ENCODE measurements around the gene ZBTB34. TPM values are rescaled to one million over a fixed set of nuclear protein-coding genes. Genes with fewer than 3 reads are reported as not detected.

The ZBTB34 gene
- total RNA-seq, 2 donors from 2014 or later: 3.5 to 6.2 TPM

GRCh38 chr9:126872516-126872915 lies 12.1 kb downstream of the ZBTB34 start:
- Histone ChIP-seq H3K4me1 (peaks cover 0 to 13% of the 10 kb centered on the region in 2 donors), H3K36me3 (peaks cover 5% of the 10 kb centered on the region), H3K4me3 (no peak overlapping the region), H3K27me3 (no peaks in the 10 kb centered on the region), H3K27ac (no peak overlapping the region), H3K9me3 (no peaks in the 10 kb centered on the region)
- TF ChIP-seq CTCF (IDR thresholded peaks at IDR 0.05): no peak
- no peak for DNase-seq (ENCODE audit: low spot score)

- TF ChIP-seq CTCF (IDR thresholded peaks at IDR 0.05): no peak
- Histone ChIP-seq H3K4me1 (no peaks in the 10 kb centered on the region), H3K9me3 (no peaks in the 10 kb centered on the region)
These were observed 14.3 kb downstream of the ZBTB34 start for GRCh38 chr9:126874546-126875314.

GRCh38 chr9:126875756-126876510 lies 15.5 kb downstream of the ZBTB34 start:
- no peaks in the 10 kb centered on the region for H3K27me3 ChIP-seq
- H3K9me3 ChIP-seq: no peaks in the 10 kb centered on the region
- H3K27ac ChIP-seq: no peak overlapping the region
- H3K36me3 ChIP-seq: peaks cover 16% of the 10 kb centered on the region
- no peak for TF ChIP-seq CTCF (IDR thresholded peaks at IDR 0.05)
- H3K4me1 ChIP-seq: peaks cover 0 to 3% of the 10 kb centered on the region in 2 donors
- no peak overlapping the region for H3K4me3 ChIP-seq
- DNase-seq (ENCODE audit: low spot score): no peak

More at GRCh38 chr9:126874546-126875314, 14.3 kb downstream of the ZBTB34 start:
- Histone ChIP-seq H3K27ac (no peak overlapping the region), H3K4me3 (no peak overlapping the region), H3K36me3 (peaks cover 4% of the 10 kb centered on the region), H3K27me3 (no peaks in the 10 kb centered on the region)
- DNase-seq (ENCODE audit: low spot score): no peak

- H3K4me3 ChIP-seq: no peak overlapping the region
- no peak for DNase-seq (ENCODE audit: low spot score)
- peaks cover 17% of the 10 kb centered on the region for H3K36me3 ChIP-seq
- no peaks in the 10 kb centered on the region for H3K27me3 ChIP-seq
- no peak overlapping the region for H3K27ac ChIP-seq
- no peak for TF ChIP-seq CTCF (IDR thresholded peaks at IDR 0.05)
- no peaks in the 10 kb centered on the region for H3K9me3 ChIP-seq
- peaks cover 0 to 5% of the 10 kb centered on the region in 2 donors for H3K4me1 ChIP-seq
These were observed 16.1 kb downstream of the ZBTB34 start for GRCh38 chr9:126876531-126876930.

GRCh38 chr9:126877418-126877817 lies 17.0 kb downstream of the ZBTB34 start:
- H3K36me3 ChIP-seq: peaks cover 20% of the 10 kb centered on the region
- no peak for TF ChIP-seq CTCF (IDR thresholded peaks at IDR 0.05)
- DNase-seq (ENCODE audit: low spot score): no peak

More at GRCh38 chr9:126877418-126877817, 17.0 kb downstream of the ZBTB34 start:
- Histone ChIP-seq H3K27ac (no peak overlapping the region), H3K27me3 (no peaks in the 10 kb centered on the region), H3K9me3 (no peaks in the 10 kb centered on the region), H3K4me1 (peaks cover 0 to 5% of the 10 kb centered on the region in 2 donors), H3K4me3 (no peak overlapping the region)
